HG02763 (cell line): ENCODE data around the gene HOXB9.

Experiments
- ATAC-seq: cut with Tn5 transposase; IDR thresholded peaks from one replicate; pipeline ENCODE4 v1.9.1; 2021; ENCODE audit warnings: mild to moderate bottlenecking, moderate library complexity; ENCODE audit not compliant: unreplicated experiment

HOXB9 gene

GRCh38 chr17:48625495-48626244 lies 488 bp downstream of the HOXB9 start:
- ATAC-seq = no peak

GRCh38 chr17:48624544-48625494 lies 1.3 kb downstream of the HOXB9 start:
- no peak for ATAC-seq

GRCh38 chr17:48624118-48624517 lies 2.0 kb downstream of the HOXB9 start:
- no peak for ATAC-seq

GRCh38 chr17:48623583-48623982 lies 2.6 kb downstream of the HOXB9 start:
- no peak for ATAC-seq

GRCh38 chr17:48622857-48623256 lies 3.3 kb downstream of the HOXB9 start:
- no peak for ATAC-seq

- no peak for ATAC-seq
Measured at GRCh38 chr17:48621410-48622392, 4.5 kb downstream of the HOXB9 start.

- ATAC-seq = no peak
Measured at GRCh38 chr17:48620461-48621139, 5.6 kb downstream of the HOXB9 start.

- ATAC-seq = no peak
Measured at GRCh38 chr17:48619826-48620449, 6.2 kb downstream of the HOXB9 start.

GRCh38 chr17:48618256-48618896 lies 7.8 kb downstream of the HOXB9 start:
- ATAC-seq = no peak

GRCh38 chr17:48617471-48618255 lies 8.5 kb downstream of the HOXB9 start:
- ATAC-seq = no peak

- ATAC-seq = no peak
Measured at GRCh38 chr17:48616717-48617470, 9.3 kb downstream of the HOXB9 start.

GRCh38 chr17:48615963-48616716 lies 10.0 kb downstream of the HOXB9 start:
- ATAC-seq = no peak

- ATAC-seq = no peak
Measured at GRCh38 chr17:48615047-48615962, 10.9 kb downstream of the HOXB9 start, which contains the start of gene HOXB8. Gene HOXB8 (minus strand): TSS chr17:48615292. CDS start chr17:48614704, 588 bp downstream.

GRCh38 chr17:48613862-48614694 lies 12.1 kb downstream of the HOXB9 start:
- no peak for ATAC-seq
